ENCODE data around the gene NCLN.

- TF ChIP-seq POLR2A (IDR thresholded peaks at IDR 0.05) = no peak
- no peak for TF ChIP-seq CTCF (IDR thresholded peaks at IDR 0.05 in 4 of 5, conservative IDR thresholded peaks at IDR 0.05 in 1 of 5)
Observed at GRCh38 chr19:3160219-3160618, 25.5 kb upstream of the NCLN start.
